Measurements from ENCODE around the gene SCG2. TPM values are rescaled to one million over a fixed set of nuclear protein-coding genes. Genes with fewer than 3 reads are reported as not detected.

SCG2 gene
- total RNA-seq, 2 experiments from 2014 or later = not detected

- no peak overlapping the region for H3K27ac Mint-ChIP-seq
- peaks cover 8% of the 10 kb centered on the region for H3K27me3 Mint-ChIP-seq
- no peaks in the 10 kb centered on the region for H3K4me1 Mint-ChIP-seq
- H3K4me3 Mint-ChIP-seq = no peak overlapping the region
- DNase-seq = no peak
- no peaks in the 10 kb centered on the region for H3K36me3 Mint-ChIP-seq
- H3K9me3 Mint-ChIP-seq = no peaks in the 10 kb centered on the region
These were observed 35.8 kb downstream of the SCG2 start for GRCh38 chr2:223566396-223566795.

- H3K27me3 Mint-ChIP-seq = peaks cover 8% of the 10 kb centered on the region
- no peaks in the 10 kb centered on the region for H3K36me3 Mint-ChIP-seq
- DNase-seq = no peak
- H3K4me1 Mint-ChIP-seq = no peaks in the 10 kb centered on the region
- H3K4me3 Mint-ChIP-seq = no peak overlapping the region
- H3K9me3 Mint-ChIP-seq = no peaks in the 10 kb centered on the region
- H3K27ac Mint-ChIP-seq = no peak overlapping the region
These were observed 38.7 kb downstream of the SCG2 start for GRCh38 chr2:223563462-223563861.

GRCh38 chr2:223562078-223562477 lies 40.1 kb downstream of the SCG2 start:
- H3K27ac Mint-ChIP-seq = no peak overlapping the region
- H3K36me3 Mint-ChIP-seq = no peaks in the 10 kb centered on the region
- no peaks in the 10 kb centered on the region for H3K4me1 Mint-ChIP-seq
- DNase-seq = no peak
- H3K9me3 Mint-ChIP-seq = no peaks in the 10 kb centered on the region
- peaks cover 8% of the 10 kb centered on the region for H3K27me3 Mint-ChIP-seq
- H3K4me3 Mint-ChIP-seq = no peak overlapping the region

GRCh38 chr2:223560749-223561435 lies 41.3 kb downstream of the SCG2 start:
- no peaks in the 10 kb centered on the region for H3K9me3 Mint-ChIP-seq
- no peak overlapping the region for H3K4me3 Mint-ChIP-seq
- H3K27ac Mint-ChIP-seq = no peak overlapping the region
- H3K36me3 Mint-ChIP-seq = no peaks in the 10 kb centered on the region
- no peaks in the 10 kb centered on the region for H3K4me1 Mint-ChIP-seq
- no peak for DNase-seq
- H3K27me3 Mint-ChIP-seq = peaks cover 7% of the 10 kb centered on the region

GRCh38 chr2:223558970-223559369 lies 43.2 kb downstream of the SCG2 start:
- Mint-ChIP-seq H3K4me1 (no peaks in the 10 kb centered on the region), H3K27ac (no peak overlapping the region), H3K36me3 (no peaks in the 10 kb centered on the region), H3K27me3 (peaks cover 5% of the 10 kb centered on the region), H3K4me3 (no peak overlapping the region), H3K9me3 (no peaks in the 10 kb centered on the region)
- DNase-seq = no peak

GRCh38 chr2:223554923-223555322 lies 47.2 kb downstream of the SCG2 start:
- no peak for DNase-seq
- H3K27ac Mint-ChIP-seq = no peak overlapping the region
- H3K36me3 Mint-ChIP-seq = no peaks in the 10 kb centered on the region
- H3K4me3 Mint-ChIP-seq = no peak overlapping the region
- H3K9me3 Mint-ChIP-seq = peaks cover 2% of the 10 kb centered on the region
- H3K27me3 Mint-ChIP-seq = peaks cover 2% of the 10 kb centered on the region
- no peaks in the 10 kb centered on the region for H3K4me1 Mint-ChIP-seq

- peaks cover 2% of the 10 kb centered on the region for H3K9me3 Mint-ChIP-seq
- DNase-seq = no peak
- no peak overlapping the region for H3K27ac Mint-ChIP-seq
- no peaks in the 10 kb centered on the region for H3K4me1 Mint-ChIP-seq
- H3K4me3 Mint-ChIP-seq = no peak overlapping the region
- H3K36me3 Mint-ChIP-seq = no peaks in the 10 kb centered on the region
- H3K27me3 Mint-ChIP-seq = no peaks in the 10 kb centered on the region
These were observed 52.9 kb downstream of the SCG2 start for GRCh38 chr2:223549215-223549614.

- H3K36me3 Mint-ChIP-seq = no peaks in the 10 kb centered on the region
- no peak for DNase-seq
- no peak overlapping the region for H3K27ac Mint-ChIP-seq
- no peaks in the 10 kb centered on the region for H3K27me3 Mint-ChIP-seq
- no peaks in the 10 kb centered on the region for H3K4me1 Mint-ChIP-seq
- peaks cover 2% of the 10 kb centered on the region for H3K9me3 Mint-ChIP-seq
- H3K4me3 Mint-ChIP-seq = no peak overlapping the region
These were observed 54.0 kb downstream of the SCG2 start for GRCh38 chr2:223548194-223548593.

Other genes starting within 250 kb of the SCG2 start
- gene AP1S3, start 235.2 kb upstream of the SCG2 start, total RNA-seq = 10 to 100 TPM; 10.5 to 11.3 TPM

All from activated naive CD8-positive, alpha-beta T cell treated with anti-CD3 and anti-CD28 coated beads for 36 hours (primary cell).